ENCODE results near the gene KCNA2.

KCNA2 gene

DNA sequence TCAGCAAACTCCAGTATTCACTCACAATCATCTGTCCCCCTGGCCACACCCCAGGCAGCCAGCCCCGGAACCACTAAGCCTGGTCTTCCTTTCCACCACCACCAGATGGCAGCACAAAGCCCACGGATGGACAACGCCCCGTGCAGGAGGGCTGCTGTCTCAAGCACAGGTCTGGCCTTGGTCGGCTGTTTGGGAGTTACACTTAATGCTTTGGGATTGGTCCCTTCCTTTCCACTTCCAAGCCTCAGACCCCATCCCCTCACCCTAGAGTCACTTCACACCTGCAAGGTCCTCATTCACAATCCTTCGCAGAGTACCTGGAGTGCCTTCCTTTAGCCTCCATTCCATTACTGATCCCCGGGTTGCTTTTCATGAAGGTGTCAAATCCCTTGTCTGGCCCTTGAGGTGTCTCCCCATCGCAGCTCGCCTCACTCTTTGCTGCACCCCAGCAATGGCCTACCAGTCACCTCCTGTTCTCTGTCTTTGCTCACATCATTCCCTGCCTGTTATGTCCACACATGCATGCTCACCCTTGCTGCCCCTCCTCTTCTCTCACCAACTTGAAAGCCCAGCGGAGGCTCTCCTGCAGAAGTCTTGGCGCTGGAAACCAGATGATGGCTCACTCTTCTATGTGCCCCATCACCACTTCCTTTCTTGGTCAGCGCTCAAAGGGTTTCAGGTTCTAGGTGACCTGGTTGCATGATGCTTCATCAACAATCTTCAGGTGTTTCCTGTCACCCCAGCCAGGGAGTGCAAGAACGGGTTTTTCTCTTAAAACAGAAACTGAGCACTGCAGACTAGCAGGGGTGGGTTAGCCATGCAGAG is 24.9 kb upstream of the KCNA2 start (continued):
- no peak for TF ChIP-seq ZBTB48 (tag by site-specific recombination; IDR thresholded peaks at IDR 0.05)
- no peak for TF ChIP-seq ZBTB8A (tag by site-specific recombination; IDR thresholded peaks at IDR 0.05)
- TF ChIP-seq, protein P1, sequence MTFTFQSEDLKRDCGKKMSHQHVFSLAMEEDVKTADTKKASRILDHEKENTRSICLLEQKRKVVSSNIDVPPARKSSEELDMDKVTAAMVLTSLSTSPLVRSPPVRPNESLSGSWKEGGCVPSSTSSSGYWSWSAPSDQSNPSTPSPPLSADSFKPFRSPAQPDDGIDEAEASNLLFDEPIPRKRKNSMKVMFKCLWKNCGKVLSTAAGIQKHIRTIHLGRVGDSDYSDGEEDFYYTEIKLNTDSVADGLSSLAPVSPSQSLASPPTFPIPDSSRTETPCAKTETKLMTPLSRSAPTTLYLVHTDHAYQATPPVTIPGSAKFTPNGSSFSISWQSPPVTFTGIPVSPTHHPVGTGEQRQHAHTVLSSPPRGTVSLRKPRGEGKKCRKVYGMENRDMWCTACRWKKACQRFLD (tag by site-specific recombination; IDR thresholded peaks at IDR 0.05) = no peak
- TF ChIP-seq ZNF600 (tag by site-specific recombination; IDR thresholded peaks at IDR 0.05) = 0 out of 2 replicates have a peak, but pooled peaks have one; percentile 43
- TF ChIP-seq ZNF416 (tag by site-specific recombination; IDR thresholded peaks at IDR 0.05) = no peak
- TF ChIP-seq ZNF521 (tag by site-specific recombination; IDR thresholded peaks at IDR 0.05) = no peak
- 0 out of 2 replicates have a peak, but pooled peaks have one; percentile 26 for TF ChIP-seq REST (tag by site-specific recombination; IDR thresholded peaks at IDR 0.05)
- no peak for TF ChIP-seq ZNF677 (tag by site-specific recombination; IDR thresholded peaks at IDR 0.05)
- no peak for TF ChIP-seq TRIM28 (IDR thresholded peaks at IDR 0.05; ENCODE audit: borderline replicate concordance, low read length)
- TF ChIP-seq SP3 (tag by site-specific recombination; IDR thresholded peaks at IDR 0.05) = no peak
- peak; percentile 60; the same call in 1 of the 2 replicates for TF ChIP-seq KLF16 (tag by site-specific recombination; IDR thresholded peaks at IDR 0.05)
- TF ChIP-seq ZSCAN30 (tag by site-specific recombination; IDR thresholded peaks at IDR 0.05) = 0 out of 2 replicates have a peak, but pooled peaks have one; percentile 13
- no peak for TF ChIP-seq ZNF341 (tag by site-specific recombination; IDR thresholded peaks at IDR 0.05; ENCODE audit: low read depth)
- TF ChIP-seq ZNF624 (tag by site-specific recombination; IDR thresholded peaks at IDR 0.05) = no peak

- H3K4me1 ChIP-seq (ENCODE audit: control insufficient read depth, insufficient read depth, low read length) = no peaks in the 10 kb centered on the region
- POLR2A ChIA-PET = interaction anchor here (0.8 kb wide), 1 partner anchor 290 kb away, joined by 3 read pairs; the partner anchor contains the start of gene RBM15
- TF ChIP-seq ZNF423 (tag by site-specific recombination; IDR thresholded peaks at IDR 0.05) (no peak), ZNF707 (tag by site-specific recombination; IDR thresholded peaks at IDR 0.05) (no peak), ZNF677 (tag by site-specific recombination; IDR thresholded peaks at IDR 0.05) (no peak), ZNF626 (tag by site-specific recombination; IDR thresholded peaks at IDR 0.05) (no peak), HOXA7 (CRISPR knock-in tag; IDR thresholded peaks at IDR 0.05; ENCODE audit: borderline replicate concordance) (no peak), PRDM2 (tag by site-specific recombination; IDR thresholded peaks at IDR 0.05; ENCODE audit: borderline replicate concordance) (no peak)
- H3K4me3 ChIP-seq (ENCODE audit: low read depth, low read length) = no peak overlapping the region
- CTCF ChIA-PET = interaction anchor here (0.6 to 5.1 kb wide), 6 partner anchors 9 to 159 kb away, joined by 3 to 56 read pairs (median 4); no protein-coding TSS in a partner anchor
- no peaks in the 10 kb centered on the region for H3K36me3 ChIP-seq (ENCODE audit: control insufficient read depth in 2 of 2, insufficient read depth in 1 of 2, low read length in 2 of 2)
- H3K27ac ChIP-seq (ENCODE audit: extremely low read depth, low read depth, low read length) = no peak overlapping the region
- no peaks in the 10 kb centered on the region for H3K9me3 ChIP-seq (ENCODE audit: control insufficient read depth, insufficient read depth, low read depth, low read length)
These were observed 22.4 kb upstream of the KCNA2 start for GRCh38 chr1:110628323-110629105.
